Left ventricle myocardium superior (tissue), 1 donor: ENCODE data around the gene ZSCAN26. TPM values are rescaled to one million over a fixed set of nuclear protein-coding genes. Genes with fewer than 3 reads are reported as not detected.
"Not testable (repeated sequence)": the region's sequence is repeated elsewhere in the genome, so short reads cannot be mapped to it uniquely, and the experiment has no call there.

Experiments
- ATAC-seq: fragments of 200-7000 bp; cut with Tn5 transposase; one replicate; pipeline ENCODE4 v1.9.1; 2020; ENCODE audit warnings: mild to moderate bottlenecking, moderate library complexity
- DNase-seq: peaks from one replicate; pipeline ENCODE4 v3.0.0-alpha.2; 2020
- intact Hi-C: fragments of 100-400 bp; cut with micrococcal nuclease; formaldehyde crosslinking; loops from one replicate; pipeline ENCODE4 v1.11.0; 2022
- total RNA-seq: library from RNA; stranded (reverse); fragmentation: NEBNext Ultra II Directional; extraction: Animal tissue kit (Norgen Biotek cat#: 25700); gene quantifications from one replicate; pipeline ENCODE4 v1.2.1, GENCODE V29; 2021
- donor health status: DM: no; HTN: yes; CAD: no; lungs with severe emphysema.

ZSCAN26 gene
- total RNA-seq, 1 donor from 2014 or later: 13.8 TPM

DNA sequence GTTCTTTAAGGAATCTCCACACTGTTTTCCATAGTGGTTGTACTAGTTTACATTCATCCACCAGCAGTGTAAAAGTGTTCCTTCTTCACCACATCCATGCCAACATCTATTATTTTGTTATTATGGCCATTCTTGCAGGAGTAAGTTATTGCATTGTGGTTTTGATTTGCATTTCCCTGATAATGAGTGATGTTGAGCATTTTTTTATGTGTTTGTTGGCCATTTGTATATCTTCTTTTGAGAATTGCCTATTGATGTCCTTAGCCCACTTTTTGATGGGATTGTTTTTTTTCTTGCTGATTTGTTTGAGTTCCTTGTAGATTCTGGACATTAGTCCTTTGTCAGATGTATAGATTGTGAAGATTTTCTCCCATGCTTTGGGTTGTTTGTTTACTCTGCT, 39.4 kb downstream of the ZSCAN26 start:
- DNase-seq, intact Hi-C loops, ATAC-seq: not testable (repeated sequence)

DNA sequence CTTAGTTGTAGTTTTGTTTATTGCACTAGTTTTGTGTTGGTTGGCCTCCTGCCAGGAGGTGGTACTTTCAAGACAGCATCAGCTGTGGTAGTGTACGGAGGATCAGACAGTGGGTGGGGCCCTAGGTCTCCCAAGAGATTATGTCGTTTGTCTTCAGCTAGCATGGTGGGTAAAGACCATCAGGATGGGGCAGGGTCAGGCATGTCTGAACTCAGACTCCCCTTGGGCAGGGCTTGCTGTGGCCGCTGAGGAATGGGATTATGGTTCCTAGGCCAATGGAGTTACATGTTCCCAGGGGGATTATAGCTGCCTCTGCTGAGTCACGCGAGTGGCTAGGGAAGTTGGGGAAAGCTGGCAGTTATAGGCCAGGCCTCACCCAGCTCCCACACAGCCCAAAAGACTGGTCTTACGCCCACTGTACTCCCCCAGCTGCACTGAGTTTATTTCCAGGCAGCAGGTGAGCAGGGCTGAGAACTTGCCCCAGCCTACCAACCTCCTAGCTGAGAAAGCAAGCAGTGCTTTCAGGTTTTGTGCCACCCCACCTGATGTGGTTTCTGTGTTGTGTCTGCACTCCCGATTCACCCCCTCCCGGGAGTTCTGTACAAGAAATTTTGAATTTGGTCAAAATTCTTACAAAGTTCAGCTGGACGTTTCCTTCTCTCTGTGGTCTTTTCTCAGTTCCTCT, 44.3 kb downstream of the ZSCAN26 start:
- no peak for ATAC-seq
- intact Hi-C loops: no loop called here
- no peak for DNase-seq

DNA sequence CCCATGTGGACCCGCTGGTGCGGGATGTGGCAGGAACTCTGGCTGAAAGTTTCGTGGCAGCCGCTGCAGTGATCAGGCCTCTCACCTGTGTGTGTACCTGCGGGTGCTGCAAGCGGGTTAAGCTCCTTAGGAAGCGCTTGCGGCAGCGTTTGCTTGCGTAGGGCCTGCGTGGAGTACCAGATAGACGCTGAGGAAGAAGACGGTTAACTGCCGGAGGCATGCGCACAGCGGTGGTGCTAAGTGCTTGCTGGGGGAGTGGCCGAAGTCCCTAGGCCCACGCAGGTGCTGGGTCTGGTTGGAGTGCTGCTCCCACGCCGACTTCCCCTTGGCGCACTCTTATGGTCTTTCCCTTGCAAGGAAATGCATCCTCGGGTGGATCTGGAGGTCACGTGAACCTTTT, 46.0 kb downstream of the ZSCAN26 start:
- DNase-seq: no peak
- intact Hi-C loops: no loop called here
- ATAC-seq: no peak

DNA sequence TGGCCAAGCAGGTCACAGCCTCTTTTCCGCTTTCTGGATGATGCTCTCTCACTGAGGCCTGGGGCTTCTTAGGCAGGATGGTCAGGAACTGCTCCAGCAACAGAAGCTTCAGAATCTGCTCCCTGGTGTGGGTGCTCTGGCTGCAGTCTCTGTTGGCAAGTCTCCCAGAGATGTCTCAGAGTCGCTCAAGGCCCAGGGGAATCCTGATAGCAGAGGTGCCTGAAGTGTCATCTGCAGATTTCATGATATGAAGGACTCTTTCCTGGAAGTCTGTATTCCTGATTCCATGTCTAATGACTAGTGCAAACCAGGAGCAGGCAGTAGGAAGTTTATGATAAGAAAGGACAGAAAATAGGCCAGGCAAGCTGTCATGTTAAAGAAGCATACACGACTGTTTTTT, 48.7 kb downstream of the ZSCAN26 start:
- ATAC-seq (no peak), DNase-seq (no peak)
- intact Hi-C loops: no loop called here

DNA sequence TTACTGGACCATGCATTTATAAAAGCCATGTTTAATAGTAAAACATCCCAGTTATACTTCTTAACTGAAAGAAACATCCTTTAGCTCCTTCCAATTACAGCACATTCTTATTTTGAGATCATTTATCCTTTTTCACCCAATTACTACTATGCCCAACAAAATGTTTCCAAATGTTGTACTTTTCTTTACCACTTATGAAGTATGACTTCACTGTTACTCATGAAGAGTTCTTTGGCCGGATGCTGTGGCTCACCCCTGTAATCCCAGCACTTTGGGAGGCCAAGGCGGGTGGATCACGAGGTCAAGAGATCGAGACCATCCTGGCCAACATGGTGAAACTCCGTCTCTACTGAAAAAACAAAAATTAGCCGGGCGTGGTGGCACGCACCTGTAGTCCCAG, 50.9 kb downstream of the ZSCAN26 start:
- ATAC-seq, intact Hi-C loops, DNase-seq: not testable (repeated sequence)

DNA sequence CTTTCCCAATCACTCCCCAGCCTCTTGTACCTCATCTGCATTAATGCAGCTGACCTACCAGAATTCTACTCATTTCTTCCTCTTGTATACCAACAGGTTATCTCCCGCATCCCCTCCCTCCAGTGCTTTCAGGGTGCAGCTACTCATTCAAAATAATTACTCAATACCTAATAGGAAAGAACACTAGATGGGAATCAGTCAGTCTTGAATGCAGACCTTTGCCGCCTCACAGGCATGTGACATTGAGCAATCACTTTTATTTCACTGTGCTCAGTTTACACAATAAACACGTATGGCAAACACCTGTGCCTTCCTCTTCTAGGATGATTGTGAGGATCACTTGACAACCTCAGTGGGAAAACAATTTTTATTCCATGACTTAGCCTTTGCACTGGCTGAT, 55.7 kb downstream of the ZSCAN26 start:
- DNase-seq (no peak), ATAC-seq (no peak)
- intact Hi-C loops: no loop called here

DNA sequence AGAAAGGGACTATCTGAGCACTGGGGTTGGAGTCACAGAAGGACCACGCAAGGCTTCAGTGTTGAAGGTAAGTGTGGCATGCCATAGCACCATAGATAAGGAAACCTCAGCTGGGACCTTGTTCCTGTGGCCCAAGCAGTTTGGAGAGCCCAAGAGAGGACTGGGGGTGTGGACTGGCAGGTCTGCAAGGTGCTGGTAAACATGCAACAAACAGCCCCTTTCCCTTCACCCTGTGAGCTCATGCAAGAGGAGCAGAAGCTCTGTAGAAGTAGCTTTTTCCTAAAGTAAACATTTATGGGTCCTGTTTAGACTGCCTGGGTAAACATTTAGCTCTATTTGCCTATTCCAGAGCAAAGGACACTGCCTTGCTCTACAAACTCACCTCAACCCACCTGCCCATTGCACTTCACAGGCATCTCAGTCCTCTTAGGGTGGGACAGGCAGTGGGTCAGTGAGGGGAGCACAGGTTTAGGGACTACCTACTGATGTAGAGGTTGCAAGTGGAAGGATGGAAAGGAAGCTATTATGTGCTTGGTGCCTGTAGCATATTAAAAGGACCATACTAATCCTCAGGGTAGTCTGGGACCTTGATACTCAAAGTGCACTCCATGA, 57.0 kb downstream of the ZSCAN26 start:
- no peak for ATAC-seq
- no peak for DNase-seq
- intact Hi-C loops: no loop called here

DNA sequence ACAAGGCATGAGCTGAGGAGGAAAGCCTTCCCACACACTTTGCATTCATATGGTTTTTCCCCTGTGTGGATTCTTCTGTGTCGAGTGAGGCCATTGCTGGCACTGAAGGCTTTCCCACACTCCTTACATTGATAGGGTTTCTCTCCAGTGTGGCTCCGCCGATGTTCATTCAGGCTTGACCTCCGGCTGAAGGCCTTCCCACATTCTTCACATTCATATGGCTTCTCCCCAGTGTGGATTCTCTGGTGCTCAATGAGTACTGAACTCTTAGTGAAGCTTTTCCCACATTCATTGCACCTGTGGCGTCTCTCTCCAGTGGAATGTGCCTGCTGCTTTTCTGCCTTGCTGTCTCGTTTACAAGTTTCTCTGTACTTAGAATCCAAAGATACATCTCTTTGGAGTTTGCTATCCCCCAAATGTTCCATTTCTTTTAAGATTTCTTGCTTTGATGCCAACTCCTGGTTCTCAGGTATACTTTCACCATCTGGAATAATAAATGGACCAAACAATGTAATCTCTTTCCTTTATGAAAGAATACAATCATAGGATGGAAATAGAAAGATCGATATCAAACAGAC, 59.5 kb downstream of the ZSCAN26 start:
- DNase-seq (no peak), ATAC-seq (no peak)
- intact Hi-C loops: no loop called here

Other genes starting within 250 kb of the ZSCAN26 start
- gene ZNF165, start 186.6 kb upstream of the ZSCAN26 start, total RNA-seq: 0.62 TPM
- gene ZSCAN16, start 142.5 kb upstream of the ZSCAN26 start, total RNA-seq: 2.2 TPM
- 13.9 TPM for gene ZKSCAN8, start 125.3 kb upstream of the ZSCAN26 start, total RNA-seq
- 10.2 TPM for gene ZSCAN9, start 41.9 kb upstream of the ZSCAN26 start, total RNA-seq
- 2.7 TPM for gene ZKSCAN4, start 14.9 kb upstream of the ZSCAN26 start, total RNA-seq
- gene NKAPL, start 7.8 kb upstream of the ZSCAN26 start, total RNA-seq: 6.3 TPM
- 2.3 TPM for gene PGBD1, start 14.4 kb downstream of the ZSCAN26 start, total RNA-seq
- 8.6 TPM for gene ZSCAN31, start 69.0 kb downstream of the ZSCAN26 start, total RNA-seq
- gene ZKSCAN3, start 82.8 kb downstream of the ZSCAN26 start, total RNA-seq: 4.7 TPM
- 1.9 TPM for gene ZSCAN12, start 132.6 kb downstream of the ZSCAN26 start, total RNA-seq
- gene ZSCAN23, start 176.3 kb downstream of the ZSCAN26 start, total RNA-seq: 1.2 TPM
- not detected for gene GPX6, start 248.7 kb downstream of the ZSCAN26 start, total RNA-seq